Mammary epithelial cell (primary cell): ENCODE results near the gene WDR86.

Experiments
- EZH2 ChIP-seq: IDR thresholded peaks from 2 replicates; pipeline ENCODE4 v1.6.1; 2012; ENCODE audit warnings: low read length, inconsistent platforms, borderline replicate concordance
- TF ChIP-seq, protein P1 (sequence below), 2 donors: IDR thresholded peaks in 1 of 2; conservative IDR thresholded peaks in 1 of 2; 2 replicates each; pipeline ENCODE4 v1.5.1; 2011 to 2012; ENCODE audit warnings: inconsistent platforms in 2 of 2, low read length in 2 of 2, mild to moderate bottlenecking in 2 of 2, control low read depth in 1 of 2, low read depth in 1 of 2; ENCODE audit not compliant: insufficient read depth in 1 of 2; ENCODE audit errors: extremely low read depth in 1 of 2

DNA sequence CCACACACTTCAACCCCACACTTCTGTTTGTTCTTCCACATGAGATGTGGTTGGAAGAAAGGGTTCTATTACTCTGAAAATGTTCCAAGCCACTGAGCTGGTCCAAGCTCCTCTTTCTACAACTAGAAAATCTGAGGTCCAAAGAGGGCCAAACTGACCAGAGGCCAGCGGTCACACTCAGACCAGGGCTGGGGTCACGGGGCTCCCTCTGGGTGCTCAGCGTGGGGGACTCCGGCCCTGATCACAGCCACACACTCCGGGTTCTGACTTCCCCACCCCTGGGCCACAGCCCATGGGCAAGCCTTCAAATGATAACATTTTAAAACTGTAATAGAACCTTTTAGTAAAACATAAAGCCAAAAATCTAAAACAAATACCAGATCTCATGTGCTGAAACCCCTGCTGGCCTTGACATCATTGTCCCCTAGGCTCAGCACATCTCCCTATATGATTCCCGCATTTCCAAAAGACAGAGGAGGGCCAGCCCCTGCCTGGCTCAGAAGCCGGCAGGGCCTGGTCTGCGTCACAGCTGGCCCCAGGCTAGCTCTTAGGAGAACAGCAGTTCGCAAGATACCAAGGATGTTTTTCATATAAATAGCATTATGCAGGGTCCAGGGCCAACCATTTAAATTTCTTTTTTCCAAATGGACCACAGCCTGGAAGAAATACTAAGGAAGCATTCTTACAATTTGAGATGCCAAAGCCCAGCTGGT lies 26.8 kb upstream of the WDR86 start:
- TF ChIP-seq, protein P1, sequence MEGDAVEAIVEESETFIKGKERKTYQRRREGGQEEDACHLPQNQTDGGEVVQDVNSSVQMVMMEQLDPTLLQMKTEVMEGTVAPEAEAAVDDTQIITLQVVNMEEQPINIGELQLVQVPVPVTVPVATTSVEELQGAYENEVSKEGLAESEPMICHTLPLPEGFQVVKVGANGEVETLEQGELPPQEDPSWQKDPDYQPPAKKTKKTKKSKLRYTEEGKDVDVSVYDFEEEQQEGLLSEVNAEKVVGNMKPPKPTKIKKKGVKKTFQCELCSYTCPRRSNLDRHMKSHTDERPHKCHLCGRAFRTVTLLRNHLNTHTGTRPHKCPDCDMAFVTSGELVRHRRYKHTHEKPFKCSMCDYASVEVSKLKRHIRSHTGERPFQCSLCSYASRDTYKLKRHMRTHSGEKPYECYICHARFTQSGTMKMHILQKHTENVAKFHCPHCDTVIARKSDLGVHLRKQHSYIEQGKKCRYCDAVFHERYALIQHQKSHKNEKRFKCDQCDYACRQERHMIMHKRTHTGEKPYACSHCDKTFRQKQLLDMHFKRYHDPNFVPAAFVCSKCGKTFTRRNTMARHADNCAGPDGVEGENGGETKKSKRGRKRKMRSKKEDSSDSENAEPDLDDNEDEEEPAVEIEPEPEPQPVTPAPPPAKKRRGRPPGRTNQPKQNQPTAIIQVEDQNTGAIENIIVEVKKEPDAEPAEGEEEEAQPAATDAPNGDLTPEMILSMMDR (conservative IDR thresholded peaks at IDR 0.05 in 1 of 2, IDR thresholded peaks at IDR 0.05 in 1 of 2; ENCODE audit: extremely low read depth in 1 of 2, insufficient read depth in 1 of 2, low read depth in 1 of 2, low read length in 2 of 2): no peak
- TF ChIP-seq EZH2: no peak
